Motor neuron (in vitro differentiated cells): ENCODE data around the gene TRMO. TPM values are rescaled to one million over a fixed set of nuclear protein-coding genes. Genes with fewer than 3 reads are reported as not detected.

Source experiments
- ATAC-seq, 8 experiments: fragments of 200-7000 bp; cut with Tn5 transposase; replicated peaks in 6 of 8; 2 replicates each; pipeline ENCODE4 v1.8.0; 2021; ENCODE audit warnings: mild to moderate bottlenecking in 8 of 8, moderate library complexity in 8 of 8
- H3K27ac ChIP-seq, 2 donors: fragments of 250-450 bp; sonication (Bioruptor Pico); 2 replicates each; pipeline ENCODE4 v1.9.0; 2021; ENCODE audit warnings: antibody characterized with exemption in 2 of 2, mild to moderate bottlenecking in 2 of 2, moderate library complexity in 1 of 2
- H3K4me1 ChIP-seq, 2 donors: fragments of 250-450 bp; sonication (Bioruptor Pico); replicated peaks in 1 of 2; 2 replicates each; pipeline ENCODE4 v1.6.1; 2021; ENCODE audit warnings: antibody characterized with exemption in 2 of 2, mild to moderate bottlenecking in 2 of 2, moderate library complexity in 1 of 2
- H3K4me3 ChIP-seq, 5 donors: fragments of 250-450 bp; sonication (Bioruptor Pico); 2 replicates each; pipeline ENCODE4 v1.9.0; 2021; ENCODE audit warnings: antibody characterized with exemption in 5 of 5, mild to moderate bottlenecking in 5 of 5, moderate library complexity in 4 of 5
- WGBS, 10 experiments: fragments of 450-650 bp; shearing (Covaris generic); methylation state at CpG; one replicate each; pipeline ENCODE4 v1.0.0; 2022; 5-methylcytosine and 5-hydroxymethylcytosine counted together
- in situ Hi-C, 9 experiments: fragments of 400-800 bp; cut with MboI; loops; one replicate each; pipeline ENCODE4 v1.15.0; 2021; ENCODE audit warnings: low sequenced_read_pairs in 9 of 9, low pct_unique_long_range_greater_than_20kb in 2 of 9; ENCODE audit not compliant: unreplicated experiment in 9 of 9
- total RNA-seq, 8 experiments: library from RNA; unstranded; fragments of 300-600 nt; gene quantifications; 2 replicates each; pipeline versions ENCODE4 v1.2.3 to v1.2.4, GENCODE V29; 2022

Gene TRMO
- total RNA-seq, 8 experiments from 2014 or later, result 4.3 to 19.5 (median 11.5) TPM

DNA sequence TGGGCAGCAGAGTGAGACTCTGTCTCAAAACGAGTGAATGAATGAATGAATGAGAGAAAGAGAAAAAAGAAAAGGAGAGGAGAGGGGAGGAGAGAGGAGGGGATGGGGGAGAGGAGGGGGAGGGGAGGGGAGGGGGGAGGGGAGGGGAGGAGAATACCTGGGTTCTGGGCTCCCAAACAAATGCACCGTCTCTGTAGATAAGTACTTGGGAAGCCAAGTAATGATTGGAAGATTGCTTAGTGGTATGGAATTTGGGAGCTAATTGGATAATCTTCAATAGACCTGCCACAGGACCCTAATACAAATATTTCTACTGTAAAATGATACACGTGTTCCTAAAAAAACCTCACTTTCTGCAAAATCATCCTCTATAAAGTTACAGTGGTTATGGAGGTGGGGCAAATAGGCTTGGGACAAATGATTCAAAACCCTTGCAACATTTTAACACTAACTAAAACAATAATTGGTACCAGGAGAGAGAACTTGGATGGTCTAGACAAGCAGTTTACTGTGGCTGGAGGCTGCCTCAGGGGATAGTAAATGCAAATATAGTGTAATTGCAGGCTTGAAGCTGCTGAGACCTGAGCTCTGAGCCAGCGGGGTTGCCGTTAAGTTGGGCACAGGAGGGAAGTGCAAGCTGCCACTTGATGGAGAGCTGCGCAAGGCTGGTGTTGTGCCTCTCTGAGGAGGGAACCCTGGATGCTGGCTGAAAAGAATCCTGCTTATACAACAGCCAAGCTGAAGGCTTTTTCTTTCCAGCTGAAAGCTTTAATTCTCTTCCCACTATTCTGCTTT is 12.2 kb upstream of the TRMO start:
- WGBS, 10 experiments, result 0 to 15% (median 8%) methylated on average over 1 to 4 of the region's 6 CpGs; no CpG with 5 or more reads in 4 of the 10 experiments
- in situ Hi-C loops, result loop anchor here in 1 of 9 experiments (25.0 kb wide), 1 partner anchor 328 kb away; the partner anchor contains the start of gene TBC1D2
- Histone ChIP-seq H3K4me3 (no peak overlapping the region), H3K4me1 (no peaks in the 10 kb centered on the region), H3K27ac (no peak overlapping the region)
- ATAC-seq, result peak; percentile 21 to 98 (median 40)

DNA sequence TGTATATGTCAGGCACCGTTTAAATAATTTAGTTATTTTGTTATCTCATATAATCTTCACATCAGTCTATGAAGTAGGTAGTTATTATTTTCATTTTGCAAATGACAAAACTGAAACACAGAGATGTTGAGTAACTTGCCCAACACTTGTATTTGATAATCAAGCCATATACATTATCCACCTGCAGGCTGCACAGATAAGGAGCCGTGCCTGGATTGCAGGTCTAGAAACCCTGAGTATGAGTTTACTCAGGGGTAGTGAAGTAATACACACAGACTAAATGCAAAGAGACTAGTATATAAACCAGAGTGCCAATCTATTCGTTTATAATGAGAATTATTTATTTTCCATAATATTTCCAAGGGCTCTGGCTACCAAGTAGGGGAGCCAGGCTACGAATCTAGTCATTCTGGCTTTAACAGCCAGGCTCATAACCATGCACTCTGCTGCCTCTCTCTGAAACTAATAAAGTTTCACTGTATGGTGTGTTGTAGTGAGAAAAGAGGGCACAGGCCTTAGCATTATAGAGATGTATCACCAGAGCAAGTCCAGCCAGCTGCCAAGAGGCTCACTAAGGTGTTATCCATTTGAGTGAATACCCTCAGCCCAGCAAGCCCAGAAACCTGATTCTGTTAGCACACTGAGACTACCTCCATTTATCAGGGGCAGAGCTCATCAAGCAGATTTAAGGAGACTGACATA is 11.1 kb upstream of the TRMO start:
- in situ Hi-C loops, result loop anchor here in 1 of 9 experiments (25.0 kb wide), 1 partner anchor 329 kb away; the partner anchor contains the start of gene TBC1D2
- 32 to 100% (median 60%) methylated on average over 1 to 4 of the region's 4 CpGs for WGBS, 10 experiments
- ATAC-seq, result no peak
- H3K27ac ChIP-seq, result no peak overlapping the region
- no peak overlapping the region for H3K4me3 ChIP-seq
- no peaks in the 10 kb centered on the region for H3K4me1 ChIP-seq

DNA sequence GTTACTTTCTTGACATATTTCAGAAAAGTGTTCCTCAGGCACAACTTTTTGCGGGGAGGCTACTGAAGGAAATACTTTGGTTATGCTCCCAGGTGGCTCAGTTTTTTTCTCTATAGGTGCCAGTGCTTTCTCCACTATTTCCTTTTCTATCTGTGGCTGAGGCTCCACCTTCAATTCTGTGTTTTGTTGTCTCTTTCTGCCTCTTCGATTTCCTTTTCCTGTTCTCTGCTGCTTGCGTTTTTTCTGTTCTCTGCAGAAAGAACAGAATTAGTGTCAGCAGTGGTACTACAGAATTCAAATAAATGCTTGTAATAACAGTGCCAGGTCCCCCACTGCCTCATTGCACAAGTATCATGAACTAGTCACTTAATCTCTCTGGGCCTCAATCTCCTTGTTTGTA is 8.7 kb upstream of the TRMO start:
- H3K27ac ChIP-seq, result no peak overlapping the region
- WGBS, 10 experiments, result 17 to 80% (median 54%) methylated on average over 1 to 3 of the region's 3 CpGs; no CpG with 5 or more reads in 1 of the 10 experiments
- in situ Hi-C loops, result loop anchor here in 1 of 9 experiments (25.0 kb wide), 1 partner anchor 331 kb away; the partner anchor contains the start of gene TBC1D2
- ATAC-seq, result no peak
- H3K4me3 ChIP-seq, result no peak overlapping the region
- no peaks in the 10 kb centered on the region for H3K4me1 ChIP-seq

DNA sequence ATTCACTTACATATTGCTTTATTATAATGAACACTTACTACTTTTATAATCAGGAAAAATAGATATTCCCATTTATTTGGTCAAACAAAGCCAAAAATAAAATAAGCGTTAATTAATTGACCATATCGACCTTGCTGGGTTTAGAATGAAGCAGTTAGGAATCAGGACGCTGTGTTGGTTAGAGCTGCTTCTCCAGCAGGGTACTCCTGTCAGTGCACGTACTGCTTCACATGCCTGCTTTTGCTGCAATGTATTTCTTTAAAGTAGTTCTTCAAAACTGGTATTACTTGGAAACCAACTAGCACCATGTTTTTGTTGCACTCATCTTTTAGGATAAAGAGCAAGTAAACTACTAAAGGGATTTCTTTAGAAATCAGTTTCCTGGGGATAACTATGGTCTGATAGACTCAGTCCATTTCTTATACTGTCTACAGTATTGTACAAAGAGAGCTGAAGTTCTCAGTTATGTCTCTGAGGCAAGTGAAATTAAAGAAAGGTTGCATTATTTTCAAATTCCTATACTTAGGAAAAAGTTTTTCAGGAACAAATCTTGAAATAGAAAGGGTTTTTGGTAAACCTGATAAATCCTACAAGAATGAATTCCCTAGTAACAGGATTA is 6.8 kb upstream of the TRMO start:
- Histone ChIP-seq H3K4me3 (no peak overlapping the region), H3K27ac (no peak overlapping the region), H3K4me1 (no peaks in the 10 kb centered on the region)
- in situ Hi-C loops, result loop anchor here in 1 of 9 experiments (25.0 kb wide), 1 partner anchor 333 kb away; the partner anchor contains the start of gene TBC1D2
- 22 to 73% (median 49%) methylated on average over 3 to 4 of the region's 4 CpGs; no CpG with 5 or more reads in 1 of the 10 experiments for WGBS, 10 experiments
- peak in 1 of 8 experiments; percentile 47 for ATAC-seq

DNA sequence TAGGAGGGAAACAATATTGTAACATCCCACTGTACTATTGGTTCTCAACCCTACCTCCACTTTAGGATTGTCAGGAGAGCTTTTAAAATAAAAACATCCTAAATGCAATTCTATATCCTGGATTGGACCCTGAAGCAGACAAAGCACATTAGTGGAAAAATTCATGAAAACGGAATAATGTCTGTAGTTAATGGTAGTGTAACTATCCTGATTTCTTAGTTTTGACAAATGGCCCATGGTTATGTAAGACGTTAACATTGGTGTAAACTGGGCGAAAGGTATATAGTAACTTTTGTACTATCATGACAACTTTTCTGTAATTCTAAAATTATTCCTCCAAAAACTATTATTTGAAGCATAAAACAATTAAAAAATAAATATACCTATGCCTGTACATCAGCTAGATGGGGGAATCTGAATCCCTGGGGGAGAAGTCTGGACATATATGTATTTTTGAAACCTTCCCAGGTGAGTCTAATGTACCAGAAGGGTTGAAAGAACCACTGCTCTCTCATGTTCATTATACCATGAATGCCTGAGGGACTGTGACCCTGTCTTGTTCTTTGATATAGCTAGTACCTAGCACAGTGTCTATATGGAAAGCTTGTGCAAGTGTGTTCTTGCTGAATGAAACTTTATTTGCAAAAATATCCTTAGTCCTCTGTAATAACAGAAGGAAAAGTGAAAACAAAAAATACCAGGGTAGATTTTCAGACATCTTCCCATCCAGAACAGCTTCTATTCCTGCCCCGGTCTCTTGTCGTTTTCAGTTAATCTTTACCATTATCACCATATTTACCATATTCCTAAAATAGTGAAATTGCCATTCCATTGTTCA is 3.4 kb upstream of the TRMO start:
- H3K27ac ChIP-seq, result no peak overlapping the region
- no peak for ATAC-seq
- in situ Hi-C loops, result loop anchor here in 1 of 9 experiments (25.0 kb wide), 1 partner anchor 337 kb away; the partner anchor contains the start of gene TBC1D2
- H3K4me3 ChIP-seq, result no peak overlapping the region
- H3K4me1 ChIP-seq, result peaks cover 6 to 7% of the 10 kb centered on the region in 2 donors
- WGBS, 10 experiments, result 42 to 80% (median 62%) methylated on average over 1 to 5 of the region's 5 CpGs

DNA sequence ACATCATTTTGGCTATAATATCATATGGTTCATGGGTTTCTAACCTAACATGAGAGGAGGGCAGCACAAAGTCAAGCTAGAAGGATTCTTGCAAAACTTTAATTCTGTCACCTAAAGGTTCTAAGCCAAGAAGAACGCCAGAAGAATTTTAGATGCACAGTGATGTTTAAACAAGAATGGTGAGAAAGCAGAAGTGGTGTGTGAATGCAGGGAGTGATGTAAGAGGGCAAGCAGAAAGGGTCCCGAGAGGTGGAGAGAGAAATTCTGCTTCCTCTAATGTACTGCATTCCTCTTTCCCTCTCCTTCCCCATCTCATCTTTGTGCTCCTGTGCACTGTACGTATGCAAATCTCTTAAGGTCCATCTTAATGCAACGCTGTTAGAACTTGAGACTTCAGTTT is 2.1 kb upstream of the TRMO start:
- no peak for ATAC-seq
- no peak overlapping the region for H3K4me3 ChIP-seq
- H3K27ac ChIP-seq, result no peak overlapping the region
- WGBS, 10 experiments, result 20 to 65% (median 40%) methylated on average over 2 to 4 of the region's 4 CpGs
- peaks cover 6 to 7% of the 10 kb centered on the region in 2 donors for H3K4me1 ChIP-seq
- in situ Hi-C loops, result loop anchor here in 2 of 9 experiments (25.0 kb wide), 2 partner anchors 212 to 338 kb away; partner anchors contain the start of gene TBC1D2 (in 1 of the 2)

DNA sequence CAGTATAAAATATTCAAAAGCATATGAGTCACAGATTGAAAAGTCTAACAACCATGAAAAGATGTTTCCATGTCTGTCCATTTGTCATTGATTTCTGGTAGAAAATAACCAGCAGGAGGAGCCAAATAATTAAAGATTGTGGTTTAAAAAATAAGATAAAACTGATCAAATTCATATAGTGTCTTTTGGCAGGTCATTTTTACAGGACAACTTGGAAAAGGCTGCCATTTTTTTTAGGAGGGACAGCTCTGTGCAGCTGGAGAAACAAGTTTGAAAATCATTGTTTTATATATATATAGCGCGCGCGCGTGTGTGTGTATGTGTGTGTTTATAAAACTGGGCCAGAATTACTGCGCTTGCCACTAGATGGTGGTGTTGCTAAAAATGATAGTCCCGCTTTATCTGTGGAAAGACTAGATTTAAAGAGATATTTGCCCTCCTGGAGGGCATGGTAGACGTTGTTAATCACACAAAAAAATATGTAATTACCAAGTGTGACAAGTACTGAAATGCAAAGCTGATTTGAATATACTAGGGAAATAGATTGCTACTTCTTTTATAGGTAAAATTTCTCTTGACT is 1.3 kb upstream of the TRMO start:
- WGBS, 10 experiments, result 0 to 20% (median 0%) methylated on average over 1 to 8 of the region's 8 CpGs; no CpG with 5 or more reads in 1 of the 10 experiments
- peaks cover 6 to 7% of the 10 kb centered on the region in 2 donors for H3K4me1 ChIP-seq
- in situ Hi-C loops, result loop anchor here in 2 of 9 experiments (25.0 kb wide), 2 partner anchors 211 to 339 kb away; partner anchors contain the start of gene TBC1D2 (in 1 of the 2)
- no peak overlapping the region for H3K27ac ChIP-seq
- peak; percentile 14 to 45 (median 28) for ATAC-seq
- H3K4me3 ChIP-seq, result peak overlapping the region in 4 of 5 donors; percentile 2 to 29 (median 26)

DNA sequence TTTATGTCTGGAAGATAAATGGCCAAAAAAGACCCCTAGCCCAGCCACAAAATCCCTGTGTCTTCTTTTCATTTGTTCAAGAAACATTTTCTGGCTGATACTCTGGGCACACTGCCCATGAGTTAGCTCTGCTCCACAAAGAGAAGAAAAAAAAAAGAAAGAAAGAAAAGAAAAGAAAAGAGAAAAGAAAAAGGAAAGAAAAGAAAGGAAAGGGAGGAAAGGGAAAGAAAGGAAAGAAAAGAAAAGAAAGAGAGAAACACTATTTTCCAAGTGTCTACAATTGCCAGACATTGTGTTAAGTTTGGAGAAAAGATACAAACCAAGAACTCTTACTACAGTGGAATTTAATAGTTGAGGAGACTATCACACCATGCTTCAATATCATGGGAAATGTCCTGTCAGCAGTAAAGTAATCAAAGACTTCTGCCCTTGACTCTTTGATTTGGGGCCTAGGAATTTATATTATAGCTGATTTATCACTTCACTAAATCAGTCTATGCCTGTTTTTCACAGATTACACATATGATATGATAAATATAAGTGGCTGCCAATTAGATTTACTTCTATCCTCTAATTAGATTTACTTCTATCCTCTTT is 3.0 kb downstream of the TRMO start:
- Histone ChIP-seq H3K4me3 (no peak overlapping the region), H3K4me1 (peaks cover 6 to 7% of the 10 kb centered on the region in 2 donors), H3K27ac (no peak overlapping the region)
- ATAC-seq, result no peak
- in situ Hi-C loops, result loop anchor here in 2 of 9 experiments (25.0 kb wide), 2 partner anchors 207 to 343 kb away; partner anchors contain the start of gene TBC1D2 (in 1 of the 2)

DNA sequence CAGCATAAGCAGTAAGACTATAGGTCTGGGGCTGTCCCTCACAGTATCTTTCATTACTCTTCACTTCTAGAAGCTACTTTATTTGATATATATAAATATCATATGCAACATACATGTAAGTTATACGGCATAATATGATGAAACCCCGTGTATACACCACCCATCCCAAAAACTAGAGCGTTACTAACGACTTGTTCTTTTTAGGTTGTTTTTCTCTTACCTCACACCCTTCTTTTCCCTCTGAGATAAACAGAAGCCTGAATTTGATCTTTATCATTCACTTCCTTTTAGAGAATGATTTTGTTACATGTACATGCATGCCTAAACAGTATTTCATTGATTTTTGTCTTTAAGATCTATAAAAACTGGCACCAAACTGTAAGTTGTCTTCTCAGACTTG is 3.7 kb downstream of the TRMO start:
- H3K4me1 ChIP-seq, result peaks cover 6 to 7% of the 10 kb centered on the region in 2 donors
- ATAC-seq, result no peak
- WGBS, 10 experiments, result 59 to 96% (median 83%) methylated on average over 2 to 4 of the region's 4 CpGs; no CpG with 5 or more reads in 1 of the 10 experiments
- in situ Hi-C loops, result loop anchor here in 2 of 9 experiments (25.0 kb wide), 2 partner anchors 206 to 344 kb away; partner anchors contain the start of gene TBC1D2 (in 1 of the 2)
- no peak overlapping the region for H3K27ac ChIP-seq
- H3K4me3 ChIP-seq, result no peak overlapping the region

DNA sequence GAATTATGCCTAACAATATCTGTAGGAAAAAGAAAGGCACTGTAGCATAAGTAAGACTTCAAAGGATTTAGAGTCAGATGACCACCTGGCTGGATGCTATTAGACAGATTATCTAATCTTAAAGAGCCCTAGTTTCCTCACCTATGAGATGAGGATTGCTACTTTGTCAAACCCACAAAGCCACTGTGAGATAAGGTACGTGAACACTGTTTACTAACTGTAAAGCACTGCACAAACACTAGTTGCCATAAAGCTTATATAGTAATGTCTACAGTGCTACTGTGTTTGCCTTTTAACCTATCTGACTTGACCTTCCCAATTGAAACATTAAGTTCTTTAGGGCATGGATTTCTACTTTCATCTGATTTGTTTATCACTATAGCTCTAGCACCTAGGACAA is 10.3 kb downstream of the TRMO start:
- in situ Hi-C loops, result loop anchor here in 2 of 9 experiments (25.0 kb wide), 2 partner anchors 200 to 350 kb away; partner anchors contain the start of gene TBC1D2 (in 1 of the 2)
- Histone ChIP-seq H3K4me3 (no peak overlapping the region), H3K27ac (no peak overlapping the region), H3K4me1 (no peaks in the 10 kb centered on the region)
- no peak for ATAC-seq
- 80 to 100% (median 100%) methylated on average over 1 of the region's 1 CpG; no CpG with 5 or more reads in 2 of the 10 experiments for WGBS, 10 experiments

DNA sequence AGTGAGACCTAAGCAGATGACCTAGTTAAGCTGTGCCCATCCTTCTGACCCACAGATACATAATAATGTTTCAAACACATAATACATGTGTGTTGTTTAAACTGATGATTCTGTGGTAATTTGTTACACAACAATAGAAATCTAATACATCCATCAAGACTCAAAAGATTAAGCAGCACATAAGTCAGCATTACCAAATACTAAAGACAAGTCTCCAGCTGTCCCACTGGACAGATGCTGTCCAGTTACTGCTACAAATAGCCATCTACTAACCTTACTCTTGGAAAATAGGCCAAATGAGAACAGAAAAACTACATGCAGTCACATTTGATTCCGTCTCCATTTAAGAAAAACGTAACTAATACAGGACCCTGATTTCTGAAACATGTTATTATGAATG is 10.8 kb downstream of the TRMO start:
- in situ Hi-C loops, result loop anchor here in 2 of 9 experiments (25.0 kb wide), 2 partner anchors 199 to 351 kb away; partner anchors contain the start of gene TBC1D2 (in 1 of the 2)
- no peaks in the 10 kb centered on the region for H3K4me1 ChIP-seq
- no peak overlapping the region for H3K27ac ChIP-seq
- no peak overlapping the region for H3K4me3 ChIP-seq
- ATAC-seq, result no peak
- 82 to 100% (median 100%) methylated on average over 2 of the region's 2 CpGs; no CpG with 5 or more reads in 2 of the 10 experiments for WGBS, 10 experiments
